RPMI8226 (cell line): ENCODE results near the gene FAM161B.
"Not testable (repeated sequence)": the region's sequence is repeated elsewhere in the genome, so short reads cannot be mapped to it uniquely, and the experiment has no call there.

Source experiments
- DNase-seq: peaks from one replicate; pipeline ENCODE4 v3.0.0-alpha.2; 2015

Gene FAM161B

GRCh38 chr14:73949752-73950734, at the start of gene FAM161B, which contains the start of gene COQ6:
FAM161B (minus strand) TSS chr14:73950094; CDS start chr14:73950026, 68 bp downstream.
COQ6 (plus strand) TSS chr14:73950302; CDS start chr14:73950333, 31 bp downstream.
- DNase-seq = peak; percentile 91

GRCh38 chr14:73998726-73999125, 48.8 kb upstream of the FAM161B start:
- DNase-seq = no peak

- DNase-seq = no peak
Measured at GRCh38 chr14:73997944-73998447, 48.1 kb upstream of the FAM161B start.

GRCh38 chr14:73997108-73997943, 47.4 kb upstream of the FAM161B start:
- no peak for DNase-seq

GRCh38 chr14:73996731-73997107, 46.8 kb upstream of the FAM161B start:
- no peak for DNase-seq

- DNase-seq = no peak
Measured at GRCh38 chr14:73995977-73996378, 46.1 kb upstream of the FAM161B start.

- not testable (repeated sequence) for DNase-seq
Measured at GRCh38 chr14:73994926-73995325, 45.0 kb upstream of the FAM161B start.

GRCh38 chr14:73991092-73991491, 41.2 kb upstream of the FAM161B start:
- no peak for DNase-seq

- DNase-seq = not testable (repeated sequence)
Measured at GRCh38 chr14:73988656-73989055, 38.8 kb upstream of the FAM161B start.

GRCh38 chr14:73988065-73988464, 38.2 kb upstream of the FAM161B start:
- DNase-seq = no peak

- no peak for DNase-seq
Measured at GRCh38 chr14:73977896-73978295, 28.0 kb upstream of the FAM161B start.

- no peak for DNase-seq
Measured at GRCh38 chr14:73976125-73976524, 26.2 kb upstream of the FAM161B start.

- DNase-seq = no peak
Measured at GRCh38 chr14:73973497-73973896, 23.6 kb upstream of the FAM161B start.

GRCh38 chr14:73968885-73969284, 19.0 kb upstream of the FAM161B start:
- no peak for DNase-seq

GRCh38 chr14:73965216-73965615, 15.3 kb upstream of the FAM161B start:
- no peak for DNase-seq

GRCh38 chr14:73961192-73961591, 11.3 kb upstream of the FAM161B start:
- no peak for DNase-seq

- DNase-seq = no peak
Measured at GRCh38 chr14:73958591-73958990, 8.7 kb upstream of the FAM161B start.

GRCh38 chr14:73955674-73956073, 5.8 kb upstream of the FAM161B start:
- DNase-seq = no peak

- no peak for DNase-seq
Measured at GRCh38 chr14:73953731-73954130, 3.8 kb upstream of the FAM161B start.

GRCh38 chr14:73945159-73945670, 4.7 kb downstream of the FAM161B start:
- no peak for DNase-seq

GRCh38 chr14:73944432-73945158, 5.3 kb downstream of the FAM161B start:
- no peak for DNase-seq

- no peak for DNase-seq
Measured at GRCh38 chr14:73943083-73943482, 6.8 kb downstream of the FAM161B start.
